GM18502 (cell line): ENCODE measurements around the gene POU2AF1.

Source experiments
- ATAC-seq: cut with Tn5 transposase; IDR thresholded peaks from one replicate; pipeline ENCODE4 v1.9.1; 2021; ENCODE audit warnings: mild to moderate bottlenecking; ENCODE audit not compliant: unreplicated experiment, poor library complexity

Gene POU2AF1

DNA sequence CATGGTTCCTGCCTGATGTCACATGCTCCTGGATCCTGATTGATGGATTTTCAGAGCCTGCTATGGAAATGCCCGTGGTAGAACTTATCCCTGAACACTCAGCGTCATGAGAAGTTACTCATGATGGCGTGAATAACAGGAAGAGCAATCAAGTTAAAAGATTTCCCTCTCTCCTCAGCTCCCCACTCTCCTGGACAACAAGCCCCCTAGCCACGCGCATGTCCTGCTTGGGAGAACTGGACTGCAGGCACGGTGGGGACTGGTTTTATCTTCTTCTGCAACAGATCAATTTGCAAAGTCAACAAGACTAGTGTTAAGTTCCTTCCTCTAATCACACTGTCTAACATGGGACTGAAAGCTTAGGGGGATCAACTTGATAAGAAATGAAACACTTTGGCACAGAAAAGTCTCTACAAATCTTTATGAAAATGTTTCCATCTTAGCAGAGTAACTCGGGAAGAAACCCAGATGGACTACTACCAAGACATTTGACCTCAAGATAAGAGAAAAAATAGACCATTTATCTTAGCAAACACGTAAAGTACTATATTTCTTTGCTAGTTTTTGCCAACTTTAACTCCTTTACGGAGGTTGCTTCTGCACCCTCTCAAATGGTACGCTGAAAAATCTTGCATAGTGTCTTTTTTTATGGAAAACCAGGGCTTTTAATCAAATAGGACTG, 27.6 kb downstream of the POU2AF1 start:
- ATAC-seq = no peak

DNA sequence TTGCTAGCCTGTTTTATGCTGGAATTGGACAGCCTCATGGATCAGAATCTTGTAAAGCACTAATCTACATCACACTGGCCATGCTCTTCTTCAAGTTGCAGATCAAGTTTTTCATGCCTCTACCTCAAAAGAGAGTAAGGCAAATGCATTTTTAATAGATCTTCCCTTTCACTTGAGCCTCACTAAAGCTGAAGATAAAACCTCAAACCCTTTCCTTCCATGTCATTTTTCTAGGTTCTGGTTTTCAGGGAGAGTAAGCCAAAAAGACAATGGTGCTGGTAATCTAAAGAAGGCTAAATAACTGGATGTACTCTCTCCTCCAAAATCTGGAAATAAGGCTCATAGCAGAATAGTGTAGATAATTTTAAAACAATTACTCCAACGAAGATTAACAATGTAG, 28.3 kb downstream of the POU2AF1 start:
- ATAC-seq = no peak

GRCh38 chr11:111349191-111349695, 29.8 kb downstream of the POU2AF1 start:
- no peak for ATAC-seq

- ATAC-seq = no peak
Observed at GRCh38 chr11:111348147-111348546, 30.9 kb downstream of the POU2AF1 start.

- ATAC-seq = no peak
Observed at GRCh38 chr11:111347723-111348115, 31.4 kb downstream of the POU2AF1 start.

DNA sequence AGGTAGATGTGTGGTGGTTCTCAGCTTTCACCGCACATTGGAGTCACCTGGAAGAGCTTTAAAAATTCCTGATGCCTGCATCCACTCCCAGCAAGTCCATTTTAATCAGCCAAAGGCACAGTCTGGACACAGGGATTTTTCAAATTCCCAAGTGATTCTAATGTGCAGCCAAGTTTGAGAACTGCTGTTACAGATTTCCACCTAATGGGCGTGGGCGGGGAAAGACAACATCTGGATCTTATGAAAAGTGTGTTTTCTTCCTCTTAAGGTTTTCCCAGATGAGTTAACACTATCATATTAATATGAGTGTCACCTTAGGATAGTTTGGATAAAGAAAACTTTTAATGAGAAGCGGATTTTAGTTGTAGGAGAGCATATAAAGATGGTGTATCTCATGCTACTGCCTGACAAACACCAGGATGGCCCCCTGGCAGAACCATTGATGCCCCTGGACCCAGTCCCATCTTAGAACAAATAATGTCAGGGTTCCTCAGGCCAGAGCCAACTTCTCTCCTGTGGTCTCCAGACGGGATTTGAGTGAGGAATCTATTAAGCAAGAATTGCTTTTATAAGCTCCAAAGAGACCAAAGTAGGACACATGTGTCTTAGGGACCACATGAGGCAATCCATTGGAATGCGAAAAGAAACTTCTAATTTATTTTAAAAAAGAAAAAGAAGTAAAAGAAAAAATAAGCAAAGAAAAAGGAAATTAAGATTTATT, 31.9 kb downstream of the POU2AF1 start:
- ATAC-seq = no peak

DNA sequence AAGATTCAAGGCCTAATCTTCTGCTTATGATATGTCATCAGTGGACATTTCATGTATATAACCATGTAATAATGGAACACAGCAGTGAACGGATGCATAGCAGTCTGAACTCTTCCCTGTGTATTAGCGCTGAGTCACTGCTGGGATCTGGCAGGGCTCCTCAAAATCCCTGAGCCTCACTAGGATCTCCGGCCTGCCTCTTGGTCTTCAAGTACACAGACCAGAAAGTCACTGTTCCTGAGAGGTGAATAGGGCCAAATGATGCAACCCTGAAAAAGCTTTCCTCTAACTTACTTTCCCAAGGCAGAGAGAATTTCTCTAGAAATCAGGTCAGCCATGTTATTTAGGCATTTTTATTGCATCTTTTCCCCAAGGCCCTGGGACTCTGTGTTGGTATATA, 35.0 kb downstream of the POU2AF1 start:
- ATAC-seq = no peak

DNA sequence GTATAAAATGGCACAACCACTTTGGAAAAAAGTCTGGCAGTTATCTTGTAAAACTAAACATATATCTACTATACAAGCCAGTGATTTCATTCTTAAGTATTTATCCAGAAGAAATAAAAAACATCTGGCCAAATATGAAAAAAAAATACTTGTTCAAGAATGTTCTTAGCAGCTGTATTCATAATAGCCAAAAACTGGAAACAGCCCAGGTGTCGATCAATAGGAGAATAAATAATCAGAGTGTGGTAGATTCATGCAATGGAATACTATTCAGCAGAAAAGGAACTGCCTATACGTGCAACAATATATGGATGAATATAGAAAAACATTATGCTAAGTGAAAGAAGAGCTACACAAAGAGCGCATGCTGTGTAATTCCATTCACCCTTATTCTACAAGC, 36.7 kb downstream of the POU2AF1 start:
- ATAC-seq = no peak

- no peak for ATAC-seq
Observed at GRCh38 chr11:111339758-111340388, 39.2 kb downstream of the POU2AF1 start.

- no peak for ATAC-seq
Observed at GRCh38 chr11:111336582-111337256, 42.4 kb downstream of the POU2AF1 start.

- ATAC-seq = no peak
Observed at GRCh38 chr11:111336062-111336461, 43.0 kb downstream of the POU2AF1 start.

DNA sequence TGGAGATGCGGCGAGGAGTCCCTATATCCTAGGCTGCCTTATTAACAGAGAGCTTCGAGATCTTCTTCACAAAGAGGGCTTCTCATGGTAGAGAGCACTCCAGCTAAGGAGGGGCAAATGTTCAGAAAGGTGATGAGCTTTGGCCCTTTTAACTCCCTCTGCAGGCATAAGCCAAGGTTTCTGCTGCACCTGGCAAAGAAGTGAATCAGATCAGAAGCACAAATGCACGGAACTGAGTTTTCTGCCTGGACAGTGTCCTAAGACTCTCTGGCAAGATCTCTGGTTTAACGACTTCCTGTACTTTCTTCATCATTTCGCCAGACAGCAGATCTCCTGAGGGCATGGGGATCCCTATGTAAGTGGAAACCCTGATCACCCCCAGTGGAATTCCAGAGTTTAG, 43.5 kb downstream of the POU2AF1 start:
- no peak for ATAC-seq

- no peak for ATAC-seq
Observed at GRCh38 chr11:111334532-111335502, 44.3 kb downstream of the POU2AF1 start.

DNA sequence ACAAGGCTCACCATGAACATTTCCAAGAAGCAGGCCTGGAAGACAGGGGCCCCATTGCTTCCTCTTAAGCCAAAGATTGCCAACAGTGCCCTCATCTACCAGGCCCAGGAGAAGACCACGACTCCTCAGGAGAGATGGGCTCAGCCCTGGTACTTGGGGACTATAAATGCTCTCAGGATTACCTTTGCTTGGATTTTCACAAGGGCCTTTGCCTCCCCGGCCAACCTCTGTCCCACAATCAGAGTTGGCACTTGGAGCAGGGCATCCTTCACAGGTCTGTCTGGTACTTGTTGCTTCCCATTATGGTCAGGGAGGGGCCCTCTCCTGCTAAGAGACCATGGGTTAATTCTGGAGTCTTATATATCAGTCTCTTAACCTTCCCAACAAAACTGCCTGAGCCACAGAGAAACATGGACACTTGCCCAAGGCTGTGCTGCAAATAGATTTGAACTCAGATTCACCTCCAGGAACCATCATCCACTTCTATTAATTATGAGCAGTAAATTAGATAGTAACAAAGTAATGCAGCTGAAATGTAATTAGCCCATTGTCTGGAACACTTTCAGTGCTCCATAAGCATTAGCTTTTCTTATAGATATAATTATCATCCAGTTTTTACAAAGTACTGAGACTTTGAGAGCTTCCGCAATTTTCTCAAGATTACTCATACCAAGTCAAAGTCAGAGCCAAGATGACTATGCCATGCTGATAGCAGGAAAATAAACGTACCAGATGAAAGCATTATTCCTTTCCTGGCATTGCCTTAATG, 47.2 kb downstream of the POU2AF1 start:
- no peak for ATAC-seq

DNA sequence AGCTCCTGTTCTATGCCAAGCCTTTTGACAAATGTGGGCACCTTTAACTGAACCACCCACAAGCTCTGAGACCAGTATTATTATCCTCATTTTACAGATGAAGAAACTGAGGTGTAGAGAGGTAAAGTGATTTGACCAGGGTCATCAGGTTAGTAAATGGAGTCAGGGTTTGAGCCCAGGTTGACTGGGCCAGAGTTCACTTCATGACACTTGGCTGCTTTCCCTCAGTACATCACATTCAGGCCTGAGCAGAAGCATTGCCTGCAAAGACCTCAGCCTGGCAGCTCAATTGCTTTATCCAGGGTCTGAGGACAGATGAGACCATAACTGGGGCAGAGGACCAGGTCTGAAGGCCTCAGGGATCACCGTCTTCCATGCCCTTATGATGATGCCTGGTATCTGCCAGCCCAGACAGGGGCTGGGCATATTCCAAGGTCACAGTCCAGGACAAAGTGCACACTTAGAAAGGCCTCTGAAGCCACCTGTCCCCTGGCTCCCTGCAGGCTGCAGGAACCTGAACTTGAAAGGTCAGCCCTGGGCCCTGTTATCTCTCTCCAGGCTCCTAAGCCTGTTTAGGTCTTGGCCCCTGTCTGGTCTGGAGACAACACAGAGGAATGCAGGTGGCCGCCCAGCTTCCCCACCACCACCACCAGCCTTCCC, 48.7 kb downstream of the POU2AF1 start:
- ATAC-seq = no peak

DNA sequence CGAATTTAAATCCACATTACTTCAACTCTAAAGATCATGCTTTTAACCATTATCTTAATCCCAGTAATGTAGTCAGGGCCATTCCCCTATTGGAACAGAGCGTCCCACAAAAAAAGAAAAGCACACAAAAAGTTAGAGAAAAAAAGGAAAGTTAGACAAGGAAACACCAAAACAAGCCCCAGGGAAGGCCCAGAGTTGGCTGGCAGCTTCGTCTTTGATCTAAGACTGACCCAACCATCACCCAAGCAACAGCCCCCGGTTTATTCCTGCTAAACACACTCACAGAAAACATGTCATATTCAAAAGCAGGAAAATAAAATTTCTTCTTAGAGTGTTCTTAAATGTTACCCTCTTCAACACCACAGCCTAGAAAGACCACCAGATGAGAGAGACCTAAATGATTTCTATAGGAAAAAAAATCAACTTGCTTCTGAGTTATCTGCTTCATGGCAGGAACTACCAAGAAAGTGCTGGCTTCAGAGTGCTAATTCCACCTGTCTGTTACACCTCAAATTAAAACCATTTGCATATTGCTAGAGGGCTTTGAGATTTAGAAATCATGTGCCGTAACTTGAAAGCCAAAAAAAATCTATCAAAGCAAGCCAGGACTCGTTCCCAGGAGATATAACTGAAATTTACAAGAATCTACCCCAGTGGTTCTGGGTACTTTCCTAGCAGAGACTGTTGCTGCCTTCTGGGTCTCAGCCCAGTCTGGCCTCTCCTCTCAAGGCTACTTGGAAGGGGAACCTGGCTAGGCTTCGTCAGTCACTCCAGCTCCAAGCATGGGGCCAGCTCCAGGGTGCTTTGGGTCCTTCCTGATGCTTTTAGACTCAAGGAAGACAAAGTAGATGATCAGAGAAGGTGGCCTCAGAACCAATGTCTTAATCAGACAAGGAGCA, 49.5 kb downstream of the POU2AF1 start:
- ATAC-seq = no peak

DNA sequence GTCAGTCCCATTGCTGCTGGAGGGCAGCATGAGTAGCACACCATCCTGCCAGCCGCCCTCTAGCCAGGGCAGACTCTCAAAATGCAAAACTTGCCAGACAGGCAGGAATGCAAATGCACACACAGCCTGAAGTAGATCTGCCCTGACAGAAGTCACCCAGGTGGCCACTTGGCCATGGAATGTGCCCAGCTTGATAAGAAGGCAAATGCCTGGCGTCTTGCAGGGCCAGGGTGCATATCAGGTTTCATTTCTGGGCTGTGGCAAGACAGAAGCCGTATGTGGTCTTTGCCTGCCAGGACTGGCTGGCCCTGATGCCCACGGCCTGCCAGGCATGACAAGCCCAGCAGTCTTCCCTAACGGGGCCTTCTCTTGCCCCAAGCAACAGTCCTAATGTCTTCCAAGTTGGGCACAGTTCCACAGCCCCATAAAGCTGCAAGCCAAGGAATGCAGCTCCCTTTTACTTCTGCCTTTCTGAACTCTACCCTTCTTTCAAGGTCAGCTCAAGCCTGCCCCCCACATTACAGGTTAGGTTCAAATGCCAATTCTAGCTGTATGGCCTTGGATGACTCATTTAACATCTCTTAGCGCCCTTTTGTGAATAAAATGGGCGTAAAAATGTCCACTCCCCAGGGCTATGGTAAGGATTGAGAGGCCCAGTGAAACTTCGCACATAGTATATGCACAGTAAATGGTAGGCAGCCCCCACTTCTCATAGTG, 51.0 kb downstream of the POU2AF1 start:
- ATAC-seq = no peak
